Retinal pigment epithelial cell (primary cell): ENCODE results near the gene ACADL.

Experiments used
- DNase-seq: peaks from one replicate; pipeline ENCODE4 v3.0.0-alpha.2; 2010; ENCODE audit warnings: low read depth
- H3K4me3 ChIP-seq: 2 replicates; pipeline ENCODE4 v1.5.1; 2011; ENCODE audit warnings: mild to moderate bottlenecking, low read length, control low read depth, moderate library complexity
- TF ChIP-seq, protein P1 (sequence below): conservative IDR thresholded peaks from 2 replicates; pipeline ENCODE4 v1.5.1; 2011; ENCODE audit warnings: low read depth, low read length, control low read depth, inconsistent platforms

Gene ACADL

DNA sequence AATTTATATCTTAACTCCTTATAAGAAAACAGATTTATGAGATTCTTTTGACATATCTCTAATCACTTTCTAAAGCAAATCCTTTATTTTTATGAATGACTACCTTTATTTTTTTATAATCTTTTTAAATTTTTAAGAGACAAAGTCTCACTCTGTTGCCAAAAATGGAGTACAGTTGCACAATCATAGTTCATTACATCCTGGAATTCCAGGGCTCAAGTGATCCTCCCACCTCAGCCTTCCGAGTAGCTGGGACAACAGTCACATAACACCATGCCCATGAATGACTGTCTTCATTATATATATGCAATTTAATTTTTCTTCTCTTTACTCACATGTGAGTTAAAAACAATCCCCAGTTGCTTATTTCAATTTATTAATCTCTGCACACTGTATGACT, 21.7 kb downstream of the ACADL start:
- H3K4me3 ChIP-seq: no peak overlapping the region
- DNase-seq: no peak
- TF ChIP-seq, protein P1, sequence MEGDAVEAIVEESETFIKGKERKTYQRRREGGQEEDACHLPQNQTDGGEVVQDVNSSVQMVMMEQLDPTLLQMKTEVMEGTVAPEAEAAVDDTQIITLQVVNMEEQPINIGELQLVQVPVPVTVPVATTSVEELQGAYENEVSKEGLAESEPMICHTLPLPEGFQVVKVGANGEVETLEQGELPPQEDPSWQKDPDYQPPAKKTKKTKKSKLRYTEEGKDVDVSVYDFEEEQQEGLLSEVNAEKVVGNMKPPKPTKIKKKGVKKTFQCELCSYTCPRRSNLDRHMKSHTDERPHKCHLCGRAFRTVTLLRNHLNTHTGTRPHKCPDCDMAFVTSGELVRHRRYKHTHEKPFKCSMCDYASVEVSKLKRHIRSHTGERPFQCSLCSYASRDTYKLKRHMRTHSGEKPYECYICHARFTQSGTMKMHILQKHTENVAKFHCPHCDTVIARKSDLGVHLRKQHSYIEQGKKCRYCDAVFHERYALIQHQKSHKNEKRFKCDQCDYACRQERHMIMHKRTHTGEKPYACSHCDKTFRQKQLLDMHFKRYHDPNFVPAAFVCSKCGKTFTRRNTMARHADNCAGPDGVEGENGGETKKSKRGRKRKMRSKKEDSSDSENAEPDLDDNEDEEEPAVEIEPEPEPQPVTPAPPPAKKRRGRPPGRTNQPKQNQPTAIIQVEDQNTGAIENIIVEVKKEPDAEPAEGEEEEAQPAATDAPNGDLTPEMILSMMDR: no peak

DNA sequence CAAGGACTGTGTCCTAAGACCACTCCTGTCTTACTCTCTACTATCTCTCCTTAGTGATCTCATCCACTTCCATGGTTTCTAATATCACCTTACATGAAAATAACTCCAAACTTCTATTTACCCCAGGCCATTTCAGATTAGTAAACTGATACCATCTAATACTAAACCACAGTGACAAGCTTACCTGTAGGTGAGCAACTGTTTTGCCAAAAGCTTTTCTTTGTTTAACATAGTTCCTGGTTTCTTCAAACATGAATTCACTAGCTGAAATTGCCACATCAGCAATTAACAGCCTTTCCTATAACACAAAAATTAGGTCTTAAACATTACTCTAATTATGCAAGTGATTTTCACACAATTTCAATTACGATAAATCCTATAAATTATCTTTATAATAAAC, 22.1 kb downstream of the ACADL start:
- no peak overlapping the region for H3K4me3 ChIP-seq
- TF ChIP-seq, protein P1: no peak
- DNase-seq: no peak

DNA sequence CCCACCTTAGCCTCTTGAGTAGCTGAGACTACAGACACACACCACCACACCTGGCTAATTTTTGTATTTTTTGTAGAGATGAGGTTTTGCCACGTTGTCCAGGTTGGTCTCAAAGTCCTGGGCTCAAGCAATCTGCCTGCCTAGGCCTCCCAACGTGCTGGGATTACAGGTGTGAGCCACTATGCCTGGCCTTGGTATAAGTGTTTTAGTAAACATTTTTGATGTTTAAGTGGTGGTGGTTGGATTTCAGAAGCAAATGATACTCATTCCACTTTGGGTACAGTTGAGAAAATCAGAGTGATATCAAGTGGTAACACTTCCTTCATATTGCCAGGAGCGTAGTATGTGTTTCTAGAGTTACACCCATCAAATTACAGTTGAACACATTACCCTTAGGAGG, 25.4 kb downstream of the ACADL start:
- H3K4me3 ChIP-seq: no peak overlapping the region
- TF ChIP-seq, protein P1: no peak
- DNase-seq: no peak

DNA sequence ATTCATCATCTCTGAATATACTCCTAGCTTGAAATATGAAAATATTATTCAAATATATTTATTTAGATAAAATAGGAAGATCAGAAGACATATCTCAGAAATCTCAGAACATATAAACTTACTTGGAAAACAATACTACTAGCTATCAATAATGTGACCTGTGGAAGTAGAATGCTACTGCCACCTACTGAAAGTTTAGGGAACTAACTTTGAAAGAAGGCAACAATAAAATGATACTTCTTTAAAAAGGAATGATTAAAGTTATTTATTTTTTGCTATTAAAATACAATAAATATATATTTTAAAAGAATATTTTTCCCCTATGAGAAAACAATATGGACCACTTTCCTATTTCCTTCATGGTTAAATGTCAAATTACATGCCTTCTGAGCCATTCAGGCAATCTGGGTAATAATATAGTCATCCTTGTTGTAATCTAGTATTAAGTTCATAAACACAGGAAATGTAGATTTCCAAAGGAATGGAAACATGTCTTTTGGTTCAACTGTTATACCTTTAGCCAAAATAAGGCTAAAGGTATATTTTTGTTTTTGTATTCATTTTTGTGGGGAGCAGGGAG, 26.0 kb downstream of the ACADL start:
- no peak for DNase-seq
- TF ChIP-seq, protein P1: peak; percentile 70
- no peak overlapping the region for H3K4me3 ChIP-seq

DNA sequence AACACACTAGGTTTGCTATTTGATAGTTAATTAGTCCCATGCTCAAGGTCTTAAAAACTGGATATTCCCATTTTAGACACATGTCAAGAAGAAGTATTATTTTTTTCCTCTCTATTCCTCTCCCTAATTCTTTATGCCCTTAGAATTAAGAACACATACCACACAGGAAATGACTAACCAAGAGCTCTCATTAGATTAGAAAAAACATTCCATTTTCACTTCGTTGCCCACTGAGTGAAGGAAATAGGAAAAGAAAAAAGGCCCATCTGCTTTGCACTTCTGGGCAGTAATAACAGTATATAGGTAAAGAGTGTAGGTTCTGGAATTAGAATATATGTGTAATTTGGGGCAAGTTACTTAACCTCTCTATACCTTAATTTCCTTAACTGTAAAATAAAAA, 26.9 kb downstream of the ACADL start:
- H3K4me3 ChIP-seq: no peak overlapping the region
- TF ChIP-seq, protein P1: no peak
- no peak for DNase-seq

DNA sequence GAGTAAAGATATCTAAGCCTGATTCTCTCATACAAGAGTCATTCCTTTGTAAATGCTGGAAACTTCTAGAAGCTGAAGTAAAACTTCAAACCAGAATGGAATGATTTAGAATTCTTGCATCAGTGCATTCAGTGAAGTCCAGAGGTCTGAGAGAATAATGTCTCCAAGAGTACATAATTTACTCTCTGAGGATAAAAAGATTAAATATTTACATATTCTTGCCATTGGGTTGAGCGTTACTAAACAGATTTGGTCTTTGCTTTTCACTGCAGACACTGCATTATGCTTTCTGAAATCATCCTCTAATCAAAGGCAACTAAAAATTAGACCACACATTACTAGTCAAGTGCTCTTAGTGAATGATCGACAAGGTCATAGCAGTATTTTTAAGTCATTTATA, 27.5 kb downstream of the ACADL start:
- H3K4me3 ChIP-seq: no peak overlapping the region
- no peak for DNase-seq
- TF ChIP-seq, protein P1: no peak

DNA sequence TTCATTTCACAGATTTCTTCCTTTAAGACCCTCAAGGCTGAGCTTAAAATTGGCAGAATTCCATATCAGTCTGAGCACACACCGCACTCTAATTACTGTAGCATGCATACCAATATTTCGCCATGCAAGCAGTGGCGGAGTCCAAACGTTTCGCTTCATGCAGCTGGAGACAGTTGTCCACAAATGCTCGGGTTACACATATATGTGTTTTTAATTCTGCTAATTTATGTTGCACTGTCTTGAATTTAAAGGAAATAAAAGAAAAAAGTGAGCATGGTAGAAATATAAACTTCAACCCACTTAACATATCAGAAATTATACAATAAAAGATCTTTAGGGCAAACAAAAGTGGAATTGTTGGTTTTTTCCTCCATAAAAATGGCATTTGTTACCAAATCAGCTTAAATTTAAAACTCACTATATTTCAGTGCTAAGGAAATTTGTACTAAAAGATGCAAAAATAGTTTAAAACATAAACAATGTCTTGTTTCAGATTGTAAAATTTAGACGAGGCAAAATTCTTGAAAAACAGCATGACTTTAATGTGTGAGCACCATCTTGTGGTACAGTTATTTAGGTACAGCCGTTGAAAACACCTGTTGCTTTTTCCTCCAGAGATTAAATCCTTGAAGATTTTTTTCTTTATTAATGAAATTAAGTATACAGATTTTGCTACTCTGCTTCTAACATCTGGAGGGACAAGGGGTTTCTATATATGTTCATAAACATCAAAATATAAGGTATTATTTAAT, 30.0 kb downstream of the ACADL start:
- TF ChIP-seq, protein P1: peak; percentile 68
- no peak for DNase-seq
- peak overlapping the region; percentile 35 for H3K4me3 ChIP-seq
